Neural cell (in vitro differentiated cells): Measurements from ENCODE around the gene CPXM2. TPM values are rescaled to one million over a fixed set of nuclear protein-coding genes. Genes with fewer than 3 reads are reported as not detected.

Experiments used
- H2AFZ ChIP-seq: fragments of 200-600, 300-800 bp; sonication (generic), shearing (Covaris generic); 2 replicates; pipeline ENCODE4 v1.6.0; 2014; ENCODE audit warnings: low read depth, mild to moderate bottlenecking, antibody characterized with exemption, low read length, moderate library complexity
- H3F3A ChIP-seq: fragments of 200-600 bp; shearing (Covaris generic); 2 replicates; pipeline ENCODE4 v1.6.1; 2016; ENCODE audit warnings: mild to moderate bottlenecking, moderate library complexity, mixed read lengths, antibody characterized with exemption, low read length; ENCODE audit not compliant: insufficient read depth, poor library complexity, severe bottlenecking
- H3K27ac ChIP-seq: fragments of 200-600, 300-800 bp; sonication (generic), shearing (Covaris generic); 2 replicates; pipeline ENCODE4 v1.5.1; 2014; ENCODE audit warnings: mild to moderate bottlenecking, low read length, moderate library complexity
- H3K27me3 ChIP-seq: fragments of 300-800, 200-600 bp; sonication (generic), shearing (Covaris generic); 2 replicates; pipeline ENCODE4 v1.6.0; 2014; ENCODE audit warnings: mild to moderate bottlenecking, low read depth, low read length, moderate library complexity; ENCODE audit not compliant: insufficient read depth
- H3K36me3 ChIP-seq: fragments of 300-800, 200-600 bp; sonication (generic), shearing (Covaris generic); 2 replicates; pipeline ENCODE4 v1.5.1; 2014; ENCODE audit warnings: mild to moderate bottlenecking, antibody characterized with exemption, low read length, moderate library complexity; ENCODE audit not compliant: insufficient read depth
- H3K4me2 ChIP-seq: fragments of 300-800, 200-600 bp; sonication (generic), shearing (Covaris generic); 2 replicates; pipeline ENCODE4 v1.6.0; 2014; ENCODE audit warnings: mild to moderate bottlenecking, low read length
- H3K4me3 ChIP-seq: fragments of 300-800, 200-600 bp; sonication (generic), shearing (Covaris generic); 2 replicates; pipeline ENCODE4 v1.5.1; 2014; ENCODE audit warnings: mild to moderate bottlenecking, low read length, moderate library complexity
- H3K79me2 ChIP-seq: fragments of 200-600 bp; shearing (Covaris generic); replicated peaks from 2 replicates; pipeline ENCODE4 v1.6.0; 2014; ENCODE audit warnings: mild to moderate bottlenecking, low read length, moderate library complexity; ENCODE audit not compliant: insufficient read depth
- H3K9ac ChIP-seq: fragments of 300-800, 200-600 bp; sonication (generic), shearing (Covaris generic); 2 replicates; pipeline ENCODE4 v1.6.1; 2016; ENCODE audit warnings: mild to moderate bottlenecking, low read length, mixed read lengths
- H3K9me2 ChIP-seq: fragments of 200-600 bp; shearing (Covaris generic); 2 replicates; pipeline ENCODE4 v1.6.1; 2016; ENCODE audit warnings: mild to moderate bottlenecking, low read length, mixed read lengths; ENCODE audit not compliant: insufficient read depth
- H3K9me3 ChIP-seq: fragments of 200-600, 300-800 bp; sonication (generic), shearing (Covaris generic); 2 replicates; pipeline ENCODE4 v1.6.1; 2016; ENCODE audit warnings: mild to moderate bottlenecking, mixed run types, low read length, moderate library complexity, mixed read lengths
- H4K20me1 ChIP-seq: fragments of 200-600 bp; shearing (Covaris generic); 2 replicates; pipeline ENCODE4 v1.6.1; 2016; ENCODE audit warnings: mild to moderate bottlenecking, mixed run types; ENCODE audit not compliant: insufficient read depth
- EP300 ChIP-seq: fragments of 450-650 bp; conservative IDR thresholded peaks from 2 replicates; pipeline ENCODE4 v1.6.1; 2014; ENCODE audit warnings: antibody characterized with exemption, mild to moderate bottlenecking, moderate library complexity; ENCODE audit not compliant: poor library complexity, severe bottlenecking
- EZH2 ChIP-seq: fragments of 200-600, 300-800 bp; shearing (Covaris generic), sonication (generic); IDR thresholded peaks from 2 replicates; pipeline ENCODE4 v1.6.1; 2014; ENCODE audit warnings: antibody characterized with exemption, low read length, borderline replicate concordance, mild to moderate bottlenecking; ENCODE audit not compliant: insufficient read depth, poor library complexity, severe bottlenecking
- MXI1 ChIP-seq: fragments of 450-650 bp; conservative IDR thresholded peaks from 2 replicates; pipeline ENCODE4 v1.6.1; 2014; ENCODE audit warnings: antibody characterized with exemption, mild to moderate bottlenecking; ENCODE audit not compliant: poor library complexity, severe bottlenecking
- POLR2AphosphoS5 ChIP-seq: IDR thresholded peaks from 2 replicates; pipeline ENCODE4 v1.6.1; 2012
- RAD21 ChIP-seq: fragments of 450-650 bp; conservative IDR thresholded peaks from 2 replicates; pipeline ENCODE4 v1.6.1; 2014; ENCODE audit warnings: antibody characterized with exemption, mild to moderate bottlenecking, moderate library complexity
- SMC3 ChIP-seq: fragments of 450-650 bp; conservative IDR thresholded peaks from 2 replicates; pipeline ENCODE4 v1.6.1; 2014; ENCODE audit warnings: antibody characterized with exemption, mild to moderate bottlenecking, moderate library complexity; ENCODE audit not compliant: poor library complexity
- TAF1 ChIP-seq: IDR thresholded peaks from 2 replicates; pipeline ENCODE4 v1.6.1; 2012; ENCODE audit warnings: low read depth
- polyA plus RNA-seq: library from polyadenylated mRNA; depleted of rRNA; stranded (reverse); fragments of >200 nt; gene quantifications from 2 replicates; pipeline ENCODE4 v1.2.3, GENCODE V29; 2014
- TF ChIP-seq, protein P1 (sequence below): IDR thresholded peaks from 2 replicates; pipeline ENCODE4 v1.6.1; 2012; ENCODE audit warnings: borderline replicate concordance
- TF ChIP-seq, protein P2 (sequence below): fragments of 450-650 bp; IDR thresholded peaks from 2 replicates; pipeline ENCODE4 v1.5.1; 2014; ENCODE audit warnings: antibody characterized with exemption, mild to moderate bottlenecking, moderate library complexity; ENCODE audit not compliant: poor library complexity, severe bottlenecking

Gene CPXM2
- polyA plus RNA-seq, 1 donor from 2014 or later, result not detected

DNA sequence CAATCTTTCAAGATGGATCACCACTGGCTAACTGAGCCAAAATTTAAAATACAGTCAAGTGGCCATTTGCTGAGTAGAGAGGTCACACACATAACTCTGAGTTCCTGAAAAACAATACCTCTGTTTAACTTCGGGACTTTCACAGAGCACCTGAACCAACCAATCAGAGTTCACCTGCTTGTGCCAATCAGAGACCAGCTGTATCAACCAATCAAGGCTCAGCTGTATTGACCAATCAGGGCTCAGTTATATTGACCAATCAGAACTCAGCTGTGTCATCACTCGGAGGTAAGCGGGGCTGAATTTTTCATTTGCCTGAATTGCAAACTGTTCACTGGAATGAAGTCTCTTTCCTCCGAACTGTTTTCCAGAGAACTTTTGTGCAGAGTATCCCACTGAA is 10.0 kb upstream of the CPXM2 start:
- Histone ChIP-seq H4K20me1 (no peaks in the 10 kb centered on the region), H3K27ac (no peak overlapping the region), H3K4me3 (no peak overlapping the region), H3K9ac (no peak overlapping the region), H3K9me2 (no peaks in the 10 kb centered on the region), H3K79me2 (no peaks in the 10 kb centered on the region), H3K27me3 (no peaks in the 10 kb centered on the region), H2AFZ (no peak overlapping the region), H3K36me3 (no peaks in the 10 kb centered on the region), H3K4me2 (no peak overlapping the region), H3K9me3 (no peaks in the 10 kb centered on the region), H3F3A (no peaks in the 10 kb centered on the region)
- TF ChIP-seq SMC3 (no peak), EZH2 (no peak), MXI1 (no peak), EP300 (no peak), TAF1 (no peak), RAD21 (no peak), POLR2AphosphoS5 (no peak)
- TF ChIP-seq, protein P1, sequence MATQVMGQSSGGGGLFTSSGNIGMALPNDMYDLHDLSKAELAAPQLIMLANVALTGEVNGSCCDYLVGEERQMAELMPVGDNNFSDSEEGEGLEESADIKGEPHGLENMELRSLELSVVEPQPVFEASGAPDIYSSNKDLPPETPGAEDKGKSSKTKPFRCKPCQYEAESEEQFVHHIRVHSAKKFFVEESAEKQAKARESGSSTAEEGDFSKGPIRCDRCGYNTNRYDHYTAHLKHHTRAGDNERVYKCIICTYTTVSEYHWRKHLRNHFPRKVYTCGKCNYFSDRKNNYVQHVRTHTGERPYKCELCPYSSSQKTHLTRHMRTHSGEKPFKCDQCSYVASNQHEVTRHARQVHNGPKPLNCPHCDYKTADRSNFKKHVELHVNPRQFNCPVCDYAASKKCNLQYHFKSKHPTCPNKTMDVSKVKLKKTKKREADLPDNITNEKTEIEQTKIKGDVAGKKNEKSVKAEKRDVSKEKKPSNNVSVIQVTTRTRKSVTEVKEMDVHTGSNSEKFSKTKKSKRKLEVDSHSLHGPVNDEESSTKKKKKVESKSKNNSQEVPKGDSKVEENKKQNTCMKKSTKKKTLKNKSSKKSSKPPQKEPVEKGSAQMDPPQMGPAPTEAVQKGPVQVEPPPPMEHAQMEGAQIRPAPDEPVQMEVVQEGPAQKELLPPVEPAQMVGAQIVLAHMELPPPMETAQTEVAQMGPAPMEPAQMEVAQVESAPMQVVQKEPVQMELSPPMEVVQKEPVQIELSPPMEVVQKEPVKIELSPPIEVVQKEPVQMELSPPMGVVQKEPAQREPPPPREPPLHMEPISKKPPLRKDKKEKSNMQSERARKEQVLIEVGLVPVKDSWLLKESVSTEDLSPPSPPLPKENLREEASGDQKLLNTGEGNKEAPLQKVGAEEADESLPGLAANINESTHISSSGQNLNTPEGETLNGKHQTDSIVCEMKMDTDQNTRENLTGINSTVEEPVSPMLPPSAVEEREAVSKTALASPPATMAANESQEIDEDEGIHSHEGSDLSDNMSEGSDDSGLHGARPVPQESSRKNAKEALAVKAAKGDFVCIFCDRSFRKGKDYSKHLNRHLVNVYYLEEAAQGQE, result no peak
- TF ChIP-seq, protein P2, sequence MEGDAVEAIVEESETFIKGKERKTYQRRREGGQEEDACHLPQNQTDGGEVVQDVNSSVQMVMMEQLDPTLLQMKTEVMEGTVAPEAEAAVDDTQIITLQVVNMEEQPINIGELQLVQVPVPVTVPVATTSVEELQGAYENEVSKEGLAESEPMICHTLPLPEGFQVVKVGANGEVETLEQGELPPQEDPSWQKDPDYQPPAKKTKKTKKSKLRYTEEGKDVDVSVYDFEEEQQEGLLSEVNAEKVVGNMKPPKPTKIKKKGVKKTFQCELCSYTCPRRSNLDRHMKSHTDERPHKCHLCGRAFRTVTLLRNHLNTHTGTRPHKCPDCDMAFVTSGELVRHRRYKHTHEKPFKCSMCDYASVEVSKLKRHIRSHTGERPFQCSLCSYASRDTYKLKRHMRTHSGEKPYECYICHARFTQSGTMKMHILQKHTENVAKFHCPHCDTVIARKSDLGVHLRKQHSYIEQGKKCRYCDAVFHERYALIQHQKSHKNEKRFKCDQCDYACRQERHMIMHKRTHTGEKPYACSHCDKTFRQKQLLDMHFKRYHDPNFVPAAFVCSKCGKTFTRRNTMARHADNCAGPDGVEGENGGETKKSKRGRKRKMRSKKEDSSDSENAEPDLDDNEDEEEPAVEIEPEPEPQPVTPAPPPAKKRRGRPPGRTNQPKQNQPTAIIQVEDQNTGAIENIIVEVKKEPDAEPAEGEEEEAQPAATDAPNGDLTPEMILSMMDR, result no peak

DNA sequence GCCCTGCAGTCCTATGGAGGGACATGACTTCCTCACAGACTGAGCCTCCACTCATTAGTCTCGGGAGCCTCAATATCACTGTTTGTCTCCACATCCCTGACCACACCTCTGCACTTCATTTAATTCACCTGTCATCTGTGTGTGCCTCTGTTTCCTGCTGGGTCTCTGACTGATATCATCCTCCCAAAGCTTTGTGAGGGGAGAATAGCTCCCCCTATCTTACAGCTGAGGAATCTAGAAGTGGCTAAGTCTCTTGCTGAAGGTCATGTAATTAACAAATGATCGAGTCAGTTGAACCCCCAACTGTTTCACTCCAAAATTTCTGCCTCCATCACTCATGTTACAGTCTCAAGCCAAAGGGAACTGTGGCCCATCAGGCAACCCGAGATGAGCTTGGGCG is 5.5 kb upstream of the CPXM2 start:
- H3K27ac ChIP-seq, result no peak overlapping the region
- H3K9me3 ChIP-seq, result no peaks in the 10 kb centered on the region
- no peaks in the 10 kb centered on the region for H4K20me1 ChIP-seq
- no peaks in the 10 kb centered on the region for H3F3A ChIP-seq
- H3K36me3 ChIP-seq, result no peaks in the 10 kb centered on the region
- H3K4me2 ChIP-seq, result no peak overlapping the region
- no peak overlapping the region for H2AFZ ChIP-seq
- TF ChIP-seq MXI1 (no peak), EZH2 (no peak), RAD21 (no peak), TAF1 (no peak), EP300 (no peak), SMC3 (no peak)
- TF ChIP-seq, protein P1, result no peak
- TF ChIP-seq, protein P2, result no peak
- H3K79me2 ChIP-seq, result no peaks in the 10 kb centered on the region
- no peak overlapping the region for H3K4me3 ChIP-seq
- H3K27me3 ChIP-seq, result peaks cover 4% of the 10 kb centered on the region
- H3K9me2 ChIP-seq, result no peaks in the 10 kb centered on the region
- no peak overlapping the region for H3K9ac ChIP-seq
